ENCODE measurements around the gene CAPN9.

Gene CAPN9

DNA sequence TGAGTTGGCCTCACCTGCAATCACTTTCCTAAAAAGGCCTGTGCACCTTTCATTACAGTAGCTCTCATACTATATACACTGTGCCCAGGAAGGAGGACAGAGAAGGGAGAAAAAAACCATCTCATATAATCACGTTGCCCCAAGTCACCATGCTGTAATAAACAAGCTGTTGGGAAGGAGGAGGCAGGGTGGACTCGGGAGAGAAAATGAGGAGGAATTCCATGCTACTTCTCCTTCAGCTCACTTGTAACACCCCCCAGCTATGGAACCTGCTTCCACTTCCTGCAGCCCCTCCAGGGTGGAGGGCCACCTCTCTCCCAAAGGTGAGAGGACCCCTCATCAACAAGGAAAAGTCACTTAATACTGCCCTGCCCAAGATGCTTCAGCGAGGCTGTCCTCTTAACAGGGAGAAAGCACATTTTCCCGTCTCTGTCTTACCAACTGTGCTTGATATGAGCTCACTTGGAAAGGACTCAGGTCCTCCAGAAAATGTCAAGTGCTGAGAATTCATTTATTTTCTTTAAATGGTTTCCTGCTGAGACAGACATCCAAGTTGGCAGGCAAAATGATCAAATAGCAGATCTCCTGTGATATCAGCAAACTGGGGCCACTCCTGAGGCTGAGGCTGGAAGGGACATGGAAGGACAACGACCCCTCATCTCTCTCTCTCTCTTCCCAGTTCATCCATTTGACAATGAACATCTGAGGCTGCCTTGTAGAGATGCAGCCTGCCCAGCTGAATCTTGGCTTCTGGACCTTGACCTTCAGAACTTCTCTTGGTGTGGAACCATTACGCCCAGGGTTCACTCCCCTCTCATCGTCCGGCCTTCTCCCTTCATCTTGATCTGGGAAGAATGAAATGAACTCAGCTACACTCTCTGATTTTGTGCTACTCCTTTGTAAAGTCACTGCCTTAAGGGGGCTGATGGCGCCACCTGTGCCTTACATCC lies 54.0 kb downstream of the CAPN9 start:
- DNase-seq: no peak

DNA sequence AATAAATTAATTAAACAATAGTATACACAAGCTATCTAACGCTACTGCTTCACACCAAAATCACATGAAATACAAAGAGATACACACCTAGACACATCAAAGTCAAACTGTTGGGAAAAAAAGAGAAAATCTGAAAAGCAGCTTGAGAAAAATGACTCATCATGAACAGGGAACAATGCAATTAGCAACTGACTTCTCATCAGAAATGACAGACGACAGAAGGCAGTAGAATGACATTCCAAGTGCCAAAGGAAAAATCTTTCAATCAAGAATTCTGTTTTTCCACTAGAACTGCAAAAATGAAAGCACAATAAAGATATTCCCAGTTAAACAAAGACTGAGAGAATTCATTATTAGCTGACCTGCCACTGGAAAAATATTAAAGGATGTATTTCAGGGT lies 57.2 kb downstream of the CAPN9 start:
- DNase-seq: no peak

DNA sequence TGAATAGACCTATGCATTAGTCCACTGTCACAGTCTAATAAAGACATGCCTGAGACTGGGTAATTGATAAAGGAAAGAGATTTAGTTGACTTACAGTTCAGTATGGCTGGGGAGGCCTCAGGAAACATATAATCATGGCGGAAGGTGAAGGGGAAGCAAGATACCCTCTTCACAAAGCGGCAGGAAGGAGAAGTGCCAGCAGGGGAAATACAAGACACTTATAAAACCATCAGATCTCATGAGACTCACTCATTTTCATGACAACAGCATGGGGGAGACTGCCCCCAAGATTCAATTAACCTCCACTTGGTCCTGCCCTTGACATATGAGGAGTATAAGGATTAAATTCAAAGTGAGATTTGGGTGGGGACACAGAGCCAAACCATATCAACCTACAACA lies 59.4 kb downstream of the CAPN9 start:
- no peak for DNase-seq

DNA sequence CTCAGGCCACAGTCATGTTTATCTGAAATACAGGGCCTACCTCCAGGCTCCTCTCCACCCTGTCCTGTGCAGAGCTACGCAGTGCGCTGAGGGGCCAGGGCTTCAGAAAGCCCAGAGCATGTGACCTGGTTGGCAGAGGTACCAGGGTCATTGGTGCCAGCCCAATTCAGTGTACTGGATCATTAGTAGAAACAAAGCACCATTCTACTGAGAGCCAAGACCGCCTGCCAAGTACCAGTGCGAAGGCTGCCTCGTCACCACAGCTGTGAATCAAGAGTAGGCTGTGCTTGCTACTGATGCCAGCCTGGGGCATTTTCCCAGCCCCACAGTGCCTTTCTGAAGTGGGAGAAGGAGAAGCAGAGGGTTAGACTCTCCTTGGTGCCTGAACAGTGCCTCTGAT lies 59.8 kb downstream of the CAPN9 start:
- DNase-seq: no peak

DNA sequence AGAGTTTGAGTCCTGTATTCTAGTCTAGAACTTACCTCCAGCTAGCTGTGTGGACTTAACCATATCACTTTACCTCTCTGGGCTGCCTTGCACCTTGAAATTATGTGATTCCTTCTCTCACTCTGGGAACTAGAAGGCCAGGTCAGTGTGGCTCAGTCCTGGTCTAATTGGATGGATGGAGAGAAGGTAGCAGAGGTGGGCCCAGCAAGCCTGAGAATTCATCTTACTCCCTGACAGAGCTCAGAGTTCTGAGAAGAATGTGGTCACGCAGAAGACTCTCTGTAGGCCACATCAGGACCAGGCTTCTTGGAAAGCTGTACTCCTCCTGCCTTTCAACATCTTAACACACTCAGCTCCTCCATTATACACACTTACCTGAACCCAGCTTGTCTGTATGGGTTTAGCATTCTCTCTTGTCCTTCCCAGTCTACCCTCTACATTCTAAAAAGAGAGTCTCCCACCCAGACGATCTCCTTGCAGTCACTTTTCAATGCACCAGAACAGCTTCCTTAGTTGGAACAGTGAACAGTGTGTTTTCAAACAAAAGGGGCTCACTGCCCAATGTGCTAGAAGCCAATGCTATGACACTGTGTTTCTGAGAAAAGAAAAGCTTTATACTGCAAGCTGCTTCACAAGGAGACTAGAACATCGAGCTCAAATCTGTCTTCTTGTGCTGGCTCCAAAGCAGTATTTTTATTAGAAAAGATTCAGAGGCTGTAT lies 60.5 kb downstream of the CAPN9 start:
- no peak for DNase-seq

DNA sequence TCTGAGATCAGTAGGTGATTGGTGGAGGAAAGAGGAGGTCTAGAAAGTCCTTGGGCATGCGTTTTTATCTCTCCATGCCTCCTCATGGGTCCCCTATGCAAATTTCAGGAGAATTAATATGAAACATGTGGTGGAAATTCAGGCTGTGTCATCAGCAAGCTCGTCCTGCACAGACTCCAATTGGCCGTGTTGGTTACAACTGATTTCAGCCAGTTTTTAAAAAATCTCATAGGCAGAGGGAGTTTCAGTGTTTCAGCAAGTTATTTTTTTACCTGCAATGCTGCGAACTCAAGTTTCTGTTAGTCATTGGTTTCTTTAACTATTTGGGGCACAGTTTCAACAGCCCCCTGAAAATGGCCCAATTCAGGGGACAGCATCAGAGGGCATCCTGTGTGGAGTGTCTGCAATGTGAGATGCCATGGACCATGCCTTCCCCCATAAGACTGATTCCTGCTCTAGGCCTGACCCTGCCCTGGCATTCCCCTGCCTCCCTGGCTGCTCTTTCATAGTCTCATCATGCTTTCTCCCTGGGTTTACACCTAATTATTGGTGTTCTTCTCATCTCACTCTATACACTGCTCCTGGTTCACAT lies 61.2 kb downstream of the CAPN9 start:
- DNase-seq: no peak

DNA sequence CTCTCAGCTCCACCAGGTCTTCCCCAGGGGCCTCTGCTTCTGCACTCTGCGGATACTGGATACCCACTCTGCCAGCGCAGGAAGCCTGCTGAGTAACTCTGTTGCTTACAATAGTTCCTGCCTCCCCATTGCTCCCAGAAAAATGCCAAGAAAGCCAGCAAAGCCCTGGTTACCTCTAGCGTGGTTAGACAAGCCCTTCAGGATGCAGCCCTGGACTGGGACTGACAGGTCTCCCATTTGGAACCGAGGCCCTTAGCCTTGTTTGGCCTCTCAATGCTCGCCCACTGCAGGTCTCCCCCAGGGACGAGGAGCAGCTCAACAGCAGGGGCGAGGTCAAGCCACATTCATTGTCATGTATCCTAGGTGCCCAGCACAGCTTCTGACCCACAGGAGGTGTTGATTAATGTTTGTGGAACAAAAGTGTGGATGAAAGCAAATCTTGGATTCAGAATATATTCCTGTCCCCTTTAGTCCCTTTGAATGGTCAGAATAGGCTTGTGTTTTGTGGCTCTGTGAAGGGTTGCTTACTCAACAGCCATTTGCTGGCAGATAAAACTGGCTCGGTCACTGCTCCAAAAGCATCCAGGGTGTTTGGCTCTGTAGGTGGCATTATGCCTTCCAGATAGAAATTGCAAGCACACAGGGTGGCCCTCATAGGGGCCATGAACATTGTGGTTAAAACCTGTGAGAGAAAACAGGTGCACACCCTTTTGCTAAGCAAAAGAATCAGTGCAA lies 62.2 kb downstream of the CAPN9 start:
- no peak for DNase-seq

DNA sequence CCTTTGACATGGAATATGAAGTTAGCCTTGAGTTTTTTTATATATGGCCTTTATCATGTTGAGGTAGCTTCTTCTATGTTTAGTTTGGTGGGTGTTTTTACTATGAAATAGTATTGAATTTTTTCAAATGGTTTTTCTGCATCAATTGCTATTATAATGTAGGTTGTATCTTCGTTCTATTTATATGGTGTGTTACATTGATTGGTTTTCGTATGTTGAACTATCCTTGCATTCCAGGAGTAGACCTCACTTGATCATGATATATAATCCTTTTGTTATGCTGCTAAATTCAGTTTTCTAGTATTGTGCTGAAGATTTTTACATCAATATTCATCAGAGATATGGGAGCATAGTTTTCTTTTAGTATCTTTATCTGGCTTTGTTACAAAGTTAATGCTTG lies 65.4 kb downstream of the CAPN9 start:
- DNase-seq: no peak

DNA sequence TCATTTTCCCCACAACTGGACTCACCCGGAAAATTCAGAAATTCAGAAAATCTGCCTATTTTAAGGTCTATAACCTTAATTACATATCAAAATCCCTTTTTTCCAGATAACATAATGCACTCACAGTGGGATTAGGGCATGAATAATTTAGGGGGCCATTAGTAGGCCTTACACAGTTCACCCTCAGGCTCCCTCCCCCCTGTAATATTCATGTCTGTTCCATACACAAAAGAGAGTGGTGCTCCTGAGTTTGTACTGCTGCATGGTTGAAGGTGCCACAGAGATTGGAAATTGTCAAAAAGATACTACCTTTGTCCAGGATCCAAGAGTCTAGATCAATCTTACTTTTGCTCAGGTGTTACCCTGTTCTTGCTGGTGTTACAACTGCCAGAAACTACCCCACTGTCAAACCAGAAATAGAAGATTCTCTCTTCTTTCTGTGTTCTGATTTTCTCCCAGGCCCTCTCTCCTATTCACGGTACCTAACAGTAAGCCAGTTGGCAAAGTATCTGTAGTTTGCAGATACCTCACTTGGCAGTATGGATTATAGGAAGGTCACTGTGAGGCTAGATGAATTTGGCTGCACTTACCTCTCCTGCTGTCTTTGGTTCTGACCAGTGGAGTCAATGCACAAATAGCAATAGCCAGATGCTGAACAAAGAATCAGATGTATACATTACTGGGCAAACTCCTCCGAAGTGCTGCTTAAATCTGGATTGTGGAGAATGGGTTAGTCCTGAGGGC lies 67.9 kb downstream of the CAPN9 start:
- no peak for DNase-seq

DNA sequence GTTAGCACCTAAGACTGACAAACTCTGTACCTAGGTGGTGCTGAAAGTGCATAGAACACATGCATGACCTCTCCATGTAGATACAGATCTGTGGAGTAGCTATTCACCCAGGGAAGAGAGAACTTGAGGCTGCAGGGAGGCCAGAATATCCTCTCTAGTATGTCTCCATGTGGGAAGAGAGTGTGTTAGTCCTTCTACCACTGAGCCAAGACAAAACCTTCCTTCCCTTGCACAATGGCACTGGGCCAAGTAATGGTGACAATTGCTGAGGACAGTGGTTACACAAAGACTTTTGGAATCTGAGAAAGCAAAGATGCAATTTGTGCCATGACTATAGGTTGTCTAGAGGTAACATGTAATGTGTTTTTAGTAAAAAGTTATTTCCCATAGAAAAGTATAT lies 68.8 kb downstream of the CAPN9 start:
- no peak for DNase-seq

DNA sequence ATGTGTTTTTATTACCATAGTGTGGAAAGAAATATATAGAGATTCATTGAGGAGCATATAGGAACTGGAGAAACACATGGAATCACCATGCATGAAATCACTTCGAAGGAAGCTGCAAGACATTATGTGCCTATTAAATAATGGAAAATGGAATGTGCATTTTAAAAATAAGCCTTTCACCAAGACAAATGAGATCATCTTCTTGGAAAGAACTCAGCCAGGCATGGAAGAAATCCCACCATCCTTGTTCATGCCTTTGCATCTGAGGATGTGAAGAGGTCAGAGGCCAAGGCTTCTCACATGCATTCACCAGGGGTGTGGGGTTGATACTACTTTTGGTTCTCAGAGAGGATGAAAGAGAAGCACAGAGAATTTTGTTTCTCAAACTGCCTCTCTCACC lies 71.2 kb downstream of the CAPN9 start:
- no peak for DNase-seq

DNA sequence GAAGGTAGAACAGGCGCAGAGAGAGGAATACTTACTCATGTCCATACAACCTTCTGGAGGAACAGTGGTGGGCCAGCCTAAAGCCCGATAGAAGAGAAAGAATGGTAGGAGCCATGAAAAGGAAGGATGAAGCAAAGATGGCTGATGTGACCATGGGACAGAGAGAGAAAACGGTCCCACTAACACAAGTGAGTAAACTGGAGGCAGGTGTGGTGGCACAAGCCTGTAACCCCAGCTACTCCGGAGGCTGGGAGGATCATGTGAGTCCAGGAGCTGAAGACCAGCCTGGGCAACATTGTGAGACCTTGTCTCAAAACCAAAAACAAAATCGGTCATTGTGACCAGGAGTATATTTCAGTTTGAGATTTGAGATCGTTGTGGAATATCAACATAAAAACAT lies 71.7 kb downstream of the CAPN9 start:
- no peak for DNase-seq

DNA sequence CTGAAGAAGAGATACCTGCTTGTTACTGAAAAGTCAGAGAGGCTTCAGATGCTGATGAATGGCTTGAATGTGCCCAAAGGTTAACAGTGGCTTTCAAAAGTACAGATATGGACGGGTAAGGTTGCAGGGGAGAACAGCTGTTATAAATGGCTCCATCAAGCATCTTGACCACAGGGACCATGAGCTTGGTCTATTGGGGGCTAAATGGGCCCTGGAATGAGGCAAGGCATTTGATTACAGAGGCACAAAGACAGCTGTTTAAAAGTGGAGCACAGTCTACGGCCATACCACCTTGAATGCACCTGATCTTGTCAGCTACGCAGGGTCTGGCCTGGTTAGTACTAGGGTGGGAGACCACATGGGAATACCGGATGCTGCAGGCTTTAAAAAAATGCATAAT lies 72.8 kb downstream of the CAPN9 start:
- no peak for DNase-seq

DNA sequence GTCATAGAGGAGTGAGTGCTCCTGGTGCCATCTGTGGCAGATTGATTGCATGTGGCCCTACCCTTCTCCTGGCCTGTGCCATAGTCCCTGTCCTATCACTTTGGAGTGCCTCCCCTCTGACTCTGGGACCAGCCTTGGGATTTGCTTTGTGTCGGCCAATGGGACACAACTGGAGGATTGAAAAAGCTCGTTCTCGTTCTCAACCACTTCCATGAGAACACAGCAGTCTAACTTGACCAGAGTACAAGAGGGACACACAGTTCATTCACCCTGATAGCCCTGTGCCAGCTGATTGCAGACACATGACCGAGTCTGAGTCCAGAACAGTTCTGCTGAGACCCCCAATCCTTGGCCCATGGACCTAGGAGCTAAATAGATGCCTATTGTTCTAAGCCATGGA lies 73.4 kb downstream of the CAPN9 start:
- DNase-seq: no peak

DNA sequence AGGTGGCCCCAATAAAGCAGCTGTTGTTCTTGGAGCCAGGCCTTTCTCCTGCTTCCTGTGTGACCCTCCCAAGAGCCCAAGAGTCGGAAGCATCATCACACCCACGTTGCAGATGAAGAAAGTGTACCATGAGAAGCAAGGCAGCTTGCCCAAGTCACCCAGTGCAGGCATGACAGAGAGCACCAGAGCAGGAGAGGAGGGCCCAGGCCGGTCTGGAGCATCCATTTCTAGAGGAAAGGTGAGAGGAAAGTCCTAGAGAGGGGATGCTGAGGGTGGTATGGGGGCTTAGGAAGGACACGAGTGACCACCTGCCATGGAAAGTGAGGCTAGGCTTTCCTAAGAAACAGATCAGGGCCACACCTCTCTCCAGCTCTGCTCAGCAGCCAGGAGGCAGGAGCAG lies 74.2 kb downstream of the CAPN9 start:
- no peak for DNase-seq

DNA sequence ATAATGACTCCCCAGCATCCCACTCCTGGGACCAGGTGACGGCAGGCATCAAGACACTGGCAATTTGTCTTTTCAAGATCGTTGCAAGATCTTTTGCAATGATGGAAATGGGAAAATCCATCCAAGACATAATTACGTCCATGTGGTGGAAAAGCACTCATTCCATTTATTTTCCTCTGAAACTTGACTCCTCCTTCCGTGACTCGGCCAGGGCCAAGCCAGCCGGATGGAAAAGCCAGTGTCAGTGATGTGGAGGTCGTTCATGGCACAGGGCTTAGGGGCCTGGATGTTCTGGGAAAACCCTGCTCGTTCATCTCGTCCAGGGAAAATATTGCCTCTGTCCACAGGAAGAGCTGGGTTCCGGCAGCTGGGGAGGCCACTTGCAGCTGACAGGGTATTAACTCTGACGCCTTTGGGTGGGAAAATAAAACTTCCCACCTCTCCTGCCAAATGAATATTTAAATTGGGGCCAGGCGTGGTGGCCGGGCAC lies 74.9 kb downstream of the CAPN9 start:
- no peak for DNase-seq

DNA sequence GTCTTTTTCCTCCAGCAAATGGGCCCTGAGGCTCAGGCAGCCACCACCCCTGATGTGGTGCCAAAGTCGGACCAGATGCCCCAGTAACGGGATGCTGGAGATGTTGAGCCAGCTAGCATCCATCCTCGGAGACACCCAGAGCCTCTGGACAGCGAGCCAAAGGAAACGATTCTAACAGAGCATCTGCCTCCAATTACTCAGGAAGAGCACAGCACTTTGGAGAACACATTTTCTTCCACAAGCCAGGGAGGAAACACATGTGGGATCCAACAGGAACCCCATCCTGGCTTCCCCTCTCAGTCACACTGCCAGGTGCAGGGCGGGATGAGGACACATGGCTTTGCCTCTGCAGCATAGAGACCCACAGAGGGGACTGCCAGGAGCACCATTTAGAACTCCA lies 76.2 kb downstream of the CAPN9 start:
- DNase-seq: no peak

DNA sequence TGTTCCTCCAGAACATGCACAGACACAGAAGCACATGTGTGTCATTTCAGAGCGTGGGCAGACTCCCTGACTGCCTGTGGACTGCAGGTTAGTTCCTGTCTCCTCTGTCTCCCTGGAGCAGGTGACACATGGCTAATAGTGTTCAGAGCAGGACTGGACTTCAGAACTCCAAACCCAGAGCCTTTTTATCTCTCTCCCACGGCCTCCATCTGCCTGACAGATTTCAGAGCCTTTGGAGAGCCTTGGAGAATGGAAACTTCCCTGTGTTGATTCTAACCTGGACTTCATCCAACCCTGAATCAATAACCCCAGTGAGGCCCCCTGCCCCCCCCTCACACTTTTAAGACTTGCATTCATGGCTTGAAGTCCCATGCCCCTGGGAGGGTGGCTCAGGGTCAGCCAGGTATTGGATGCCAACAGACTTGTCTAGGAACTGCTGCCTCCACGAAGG lies 76.8 kb downstream of the CAPN9 start:
- no peak for DNase-seq

DNA sequence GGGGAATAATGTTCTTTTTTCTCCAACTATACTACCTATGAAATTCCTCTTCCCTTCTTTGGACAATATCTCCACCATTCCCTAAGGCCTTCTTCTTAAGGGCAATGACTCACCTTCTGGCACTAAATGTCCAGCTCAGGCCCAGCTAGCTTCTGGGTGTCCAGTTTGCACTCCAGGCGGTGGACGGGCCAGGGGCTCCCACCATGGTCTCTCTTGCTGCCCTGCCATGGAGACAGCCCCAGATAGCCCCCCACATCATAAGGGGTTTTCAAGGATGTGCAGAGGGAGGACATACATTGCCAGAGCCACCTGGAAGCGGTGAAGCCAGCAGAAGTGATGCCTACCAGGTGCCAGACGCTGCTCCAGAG lies 77.3 kb downstream of the CAPN9 start:
- DNase-seq: no peak

DNA sequence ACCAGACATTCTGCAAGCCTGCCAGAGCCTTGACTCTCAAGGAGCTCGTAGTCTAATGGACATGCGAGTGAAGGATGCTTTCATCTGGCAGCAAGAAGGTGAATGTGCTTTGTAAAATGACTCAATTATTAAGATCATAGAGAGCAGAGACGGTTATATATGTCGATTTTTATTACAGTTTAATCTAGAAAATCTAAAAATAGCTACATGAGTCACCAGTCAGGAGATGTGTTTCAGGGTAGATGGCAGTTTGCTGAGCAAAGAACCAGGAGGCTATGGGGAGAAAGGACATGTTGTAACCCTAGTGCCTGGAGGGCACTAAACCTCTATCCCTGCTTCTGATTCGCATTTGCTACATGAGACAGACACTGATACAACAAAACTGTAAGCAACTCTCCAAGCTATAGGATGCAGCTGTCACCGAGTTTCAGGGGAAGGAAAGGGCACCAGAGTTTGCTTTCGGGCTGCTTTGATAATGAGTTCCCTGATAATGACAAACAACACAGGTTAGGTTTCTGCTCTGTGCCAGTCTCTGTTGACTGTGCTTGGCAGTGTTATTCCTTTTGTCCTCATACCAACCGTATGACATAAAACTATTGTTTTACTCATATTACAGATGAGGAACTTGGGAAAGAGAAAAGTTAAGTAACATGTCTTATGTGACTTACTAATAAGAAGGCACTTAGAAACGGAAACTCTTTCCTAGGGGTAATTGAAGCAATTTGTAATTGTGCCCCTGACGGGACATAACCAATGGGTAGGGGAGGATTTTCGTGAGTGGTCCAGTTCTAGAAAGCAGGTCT lies 77.9 kb downstream of the CAPN9 start:
- DNase-seq: no peak

DNA sequence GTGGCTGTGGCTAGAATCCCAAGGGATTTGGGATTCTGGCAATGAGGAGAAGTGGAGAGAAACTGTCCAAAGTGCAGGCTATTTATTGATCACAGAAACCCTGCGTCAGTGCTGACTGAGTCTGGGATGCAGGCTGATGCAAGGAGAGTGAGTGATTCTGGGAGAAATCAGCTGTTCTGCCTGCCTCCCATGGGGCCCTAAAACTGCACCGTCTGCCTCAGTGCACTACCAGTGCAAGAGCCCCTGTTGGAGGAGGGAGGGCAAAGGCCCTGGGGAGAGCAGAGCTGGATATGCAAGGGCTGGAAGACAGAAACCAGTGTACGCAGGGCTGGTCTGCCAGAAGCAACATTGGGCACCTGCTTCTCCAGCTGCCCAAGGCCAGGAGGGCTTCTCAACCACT lies 78.6 kb downstream of the CAPN9 start:
- no peak for DNase-seq

Measured in NCI-H226 (cell line).